GM18511 (cell line): Measurements from ENCODE around the gene EPHB1.
"Not testable (repeated sequence)": the region's sequence is repeated elsewhere in the genome, so short reads cannot be mapped to it uniquely, and the experiment has no call there.

Source experiments
- ATAC-seq: cut with Tn5 transposase; IDR thresholded peaks from one replicate; pipeline ENCODE4 v1.9.1; 2021; ENCODE audit warnings: mild to moderate bottlenecking, moderate library complexity; ENCODE audit not compliant: unreplicated experiment

Gene EPHB1

GRCh38 chr3:134776518-134776917, 18.5 kb upstream of the EPHB1 start:
- no peak for ATAC-seq

GRCh38 chr3:134777341-134777740, 17.7 kb upstream of the EPHB1 start:
- ATAC-seq: no peak

- not testable (repeated sequence) for ATAC-seq
These were observed 6.8 kb upstream of the EPHB1 start for GRCh38 chr3:134788283-134788682.

GRCh38 chr3:134790065-134790464, 5.0 kb upstream of the EPHB1 start:
- no peak for ATAC-seq

GRCh38 chr3:134791992-134792391, 3.1 kb upstream of the EPHB1 start:
- ATAC-seq: no peak

GRCh38 chr3:134792700-134793099, 2.4 kb upstream of the EPHB1 start:
- ATAC-seq: no peak

GRCh38 chr3:134793562-134793961, 1.5 kb upstream of the EPHB1 start:
- no peak for ATAC-seq

GRCh38 chr3:134794323-134794722, 737 bp upstream of the EPHB1 start:
- ATAC-seq: no peak

- ATAC-seq: peak; percentile 11
These were observed 753 bp downstream of the EPHB1 start for GRCh38 chr3:134795746-134796280.

- no peak for ATAC-seq
These were observed 1.4 kb downstream of the EPHB1 start for GRCh38 chr3:134796281-134797056.

GRCh38 chr3:134797057-134797740, 2.1 kb downstream of the EPHB1 start:
- ATAC-seq: no peak

- ATAC-seq: no peak
These were observed 2.8 kb downstream of the EPHB1 start for GRCh38 chr3:134797741-134798451.

- no peak for ATAC-seq
These were observed 3.7 kb downstream of the EPHB1 start for GRCh38 chr3:134798681-134799311.

- ATAC-seq: no peak
These were observed 4.3 kb downstream of the EPHB1 start for GRCh38 chr3:134799393-134799792.

GRCh38 chr3:134801204-134801958, 6.3 kb downstream of the EPHB1 start:
- no peak for ATAC-seq

GRCh38 chr3:134802428-134803050, 7.5 kb downstream of the EPHB1 start:
- no peak for ATAC-seq

GRCh38 chr3:134803051-134803505, 8.0 kb downstream of the EPHB1 start:
- peak; percentile 65 for ATAC-seq

- ATAC-seq: no peak
These were observed 8.6 kb downstream of the EPHB1 start for GRCh38 chr3:134803652-134804051.
